HG03025 (cell line): ENCODE results near the gene ASCC2.
"Not testable (repeated sequence)": the region's sequence is repeated elsewhere in the genome, so short reads cannot be mapped to it uniquely, and the experiment has no call there.

Source experiments
- ATAC-seq: cut with Tn5 transposase; IDR thresholded peaks from one replicate; pipeline ENCODE4 v1.9.1; 2021; ENCODE audit warnings: mild to moderate bottlenecking, moderate library complexity; ENCODE audit not compliant: unreplicated experiment, low FRiP score

Gene ASCC2

DNA sequence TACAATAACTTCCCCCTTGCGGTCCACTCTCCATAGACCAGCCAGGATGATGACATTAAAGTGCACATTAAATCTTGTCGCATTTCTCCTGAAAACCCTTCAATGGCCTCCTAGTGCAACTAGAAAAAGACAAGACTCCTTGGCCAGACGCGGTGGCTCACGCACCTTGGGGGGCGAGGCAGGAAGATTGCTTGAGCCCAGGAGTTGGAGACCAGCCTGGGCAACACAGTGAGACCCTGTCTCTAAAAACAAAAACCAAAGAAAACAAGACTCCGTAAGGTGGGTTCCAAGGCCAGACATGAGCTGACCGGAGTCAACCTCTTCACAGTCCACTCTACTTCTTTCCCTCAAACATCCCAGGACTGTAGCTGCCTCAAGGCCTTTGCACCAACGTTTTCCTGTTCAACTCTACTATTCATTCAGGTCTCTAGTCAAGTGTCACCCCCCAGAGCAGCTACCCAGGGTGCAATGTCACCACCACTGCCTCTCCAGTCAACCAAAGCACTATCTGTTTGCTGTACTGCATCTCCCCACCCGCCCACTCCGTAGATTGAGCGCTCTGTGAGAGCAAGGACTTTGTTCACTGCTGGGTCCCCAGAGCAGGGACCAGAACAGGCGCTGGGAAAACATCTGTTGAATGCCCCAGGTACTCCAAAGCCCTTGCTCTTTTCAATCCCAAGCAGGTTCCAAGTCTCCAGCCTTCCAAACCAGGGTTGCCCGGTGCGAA, 72.0 kb downstream of the ASCC2 start:
- no peak for ATAC-seq

DNA sequence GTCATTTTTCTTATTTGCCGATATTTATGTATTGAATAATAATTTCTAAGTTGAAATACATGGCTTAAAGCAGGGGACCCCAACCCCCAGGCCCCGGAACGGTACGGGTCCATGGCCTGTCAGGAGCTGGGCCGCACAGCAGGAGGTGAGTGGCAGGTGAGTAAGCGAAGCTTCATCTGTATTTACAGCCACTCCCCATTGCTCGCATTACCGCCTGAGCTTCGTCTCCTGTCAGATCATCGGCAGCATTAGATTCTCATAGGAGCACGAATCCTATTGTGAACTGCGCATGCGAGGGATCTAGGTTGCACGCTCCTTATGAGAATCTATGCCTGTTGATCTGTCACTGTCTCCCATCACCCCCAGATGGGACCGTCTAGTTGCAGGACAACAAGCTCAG, 75.8 kb downstream of the ASCC2 start:
- ATAC-seq, result no peak

DNA sequence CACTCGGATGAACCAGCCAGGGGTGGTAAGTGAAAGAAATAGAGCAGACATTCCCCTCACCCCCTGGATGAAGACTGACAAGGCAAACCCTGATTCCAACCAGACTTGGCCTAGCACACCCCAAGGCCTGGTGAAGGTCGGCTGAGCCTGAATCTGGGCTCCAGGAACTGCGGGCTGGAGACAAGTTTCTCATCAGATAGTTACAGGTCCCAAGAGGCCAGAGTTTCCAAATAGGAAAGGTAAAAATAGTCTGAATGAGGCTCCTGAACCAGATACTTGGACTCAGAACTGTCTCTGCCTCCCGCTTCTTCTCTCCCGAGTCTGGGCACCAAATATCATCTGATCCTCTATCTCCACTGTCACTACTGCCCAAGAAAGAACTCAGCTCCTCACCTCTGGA, 79.1 kb downstream of the ASCC2 start:
- ATAC-seq, result no peak

DNA sequence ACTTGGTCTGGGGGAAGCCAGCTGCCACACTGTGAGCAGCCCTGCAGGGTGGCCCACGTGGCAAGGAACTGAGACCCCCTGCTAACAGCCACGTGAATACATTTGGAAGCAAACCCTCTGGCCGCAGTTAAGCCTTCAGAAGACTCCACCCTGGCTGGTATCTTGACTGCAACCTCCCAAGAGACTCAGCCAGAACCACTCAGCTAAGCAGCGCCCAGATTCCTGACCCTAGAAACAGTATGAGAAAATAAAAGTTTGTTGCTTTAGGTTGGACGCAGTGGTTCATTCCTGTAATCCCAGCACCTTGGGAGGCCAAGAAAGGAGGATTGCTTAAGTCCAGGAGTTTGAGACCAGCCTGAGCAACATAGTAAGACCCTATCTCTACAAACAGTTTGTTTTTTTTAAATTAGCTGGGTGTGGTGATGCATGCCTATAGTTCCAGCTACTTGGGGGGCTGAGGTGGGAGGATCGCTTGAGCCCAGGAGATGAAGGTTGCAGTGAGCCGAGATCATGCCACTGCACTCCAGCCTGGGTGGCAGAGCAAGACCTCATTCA, 79.9 kb downstream of the ASCC2 start:
- no peak for ATAC-seq

DNA sequence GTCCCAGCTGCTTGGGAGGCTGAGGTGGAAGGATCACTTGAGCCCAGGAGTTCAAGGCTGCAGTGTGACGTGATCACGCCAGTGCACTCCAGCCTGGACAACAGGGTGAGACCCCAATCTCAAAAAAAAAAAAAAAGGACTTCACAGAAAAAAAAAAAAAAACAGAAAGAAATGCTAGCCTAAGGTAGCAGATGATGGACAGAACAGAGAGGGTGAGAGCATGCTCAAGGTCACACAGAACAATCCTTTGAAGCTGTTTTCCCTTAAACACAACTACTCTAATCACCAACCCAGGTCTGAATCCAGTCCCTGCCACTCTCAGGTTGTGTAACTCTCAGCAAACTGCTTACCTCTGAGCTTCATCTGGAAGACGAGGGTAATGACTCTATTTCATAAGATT, 81.0 kb downstream of the ASCC2 start:
- ATAC-seq, result no peak

DNA sequence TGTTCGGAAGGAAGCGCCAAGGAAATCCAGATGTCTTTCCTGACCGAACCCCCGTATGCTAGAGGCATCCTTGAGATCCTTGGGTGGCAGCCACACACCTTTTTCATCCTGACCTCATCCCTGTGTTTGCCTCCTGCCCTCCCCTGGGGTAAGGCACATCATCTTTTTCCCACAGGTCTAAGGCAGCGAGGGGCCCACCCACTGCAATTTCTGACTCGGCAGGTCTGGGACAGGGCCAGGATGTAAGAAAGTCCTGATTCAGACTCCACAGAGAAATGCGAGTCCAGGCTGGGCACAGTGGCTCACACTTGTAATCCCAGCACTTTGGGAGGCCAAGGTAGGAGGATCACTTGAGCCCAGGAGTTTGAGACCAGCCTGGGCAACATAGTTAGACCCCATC, 81.7 kb downstream of the ASCC2 start:
- no peak for ATAC-seq

DNA sequence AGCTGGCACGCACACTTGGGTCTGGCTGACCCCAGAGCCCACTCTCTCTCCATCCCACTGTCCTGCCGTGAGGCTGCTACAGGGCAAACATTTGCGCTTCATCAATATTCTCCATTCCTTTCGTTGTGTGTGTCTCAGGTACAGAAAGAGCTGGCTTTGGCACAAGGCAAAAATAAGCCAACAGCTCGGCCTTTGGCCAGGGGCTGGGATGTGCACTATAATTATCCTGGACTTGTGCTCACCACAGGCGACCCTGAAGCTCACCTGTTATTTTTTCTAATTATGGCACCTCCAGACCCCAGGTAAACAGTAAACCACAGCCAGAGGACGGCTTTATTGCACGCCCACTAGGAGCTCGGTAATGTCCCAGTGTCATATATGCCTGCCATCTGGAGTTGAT, 82.2 kb downstream of the ASCC2 start:
- no peak for ATAC-seq

DNA sequence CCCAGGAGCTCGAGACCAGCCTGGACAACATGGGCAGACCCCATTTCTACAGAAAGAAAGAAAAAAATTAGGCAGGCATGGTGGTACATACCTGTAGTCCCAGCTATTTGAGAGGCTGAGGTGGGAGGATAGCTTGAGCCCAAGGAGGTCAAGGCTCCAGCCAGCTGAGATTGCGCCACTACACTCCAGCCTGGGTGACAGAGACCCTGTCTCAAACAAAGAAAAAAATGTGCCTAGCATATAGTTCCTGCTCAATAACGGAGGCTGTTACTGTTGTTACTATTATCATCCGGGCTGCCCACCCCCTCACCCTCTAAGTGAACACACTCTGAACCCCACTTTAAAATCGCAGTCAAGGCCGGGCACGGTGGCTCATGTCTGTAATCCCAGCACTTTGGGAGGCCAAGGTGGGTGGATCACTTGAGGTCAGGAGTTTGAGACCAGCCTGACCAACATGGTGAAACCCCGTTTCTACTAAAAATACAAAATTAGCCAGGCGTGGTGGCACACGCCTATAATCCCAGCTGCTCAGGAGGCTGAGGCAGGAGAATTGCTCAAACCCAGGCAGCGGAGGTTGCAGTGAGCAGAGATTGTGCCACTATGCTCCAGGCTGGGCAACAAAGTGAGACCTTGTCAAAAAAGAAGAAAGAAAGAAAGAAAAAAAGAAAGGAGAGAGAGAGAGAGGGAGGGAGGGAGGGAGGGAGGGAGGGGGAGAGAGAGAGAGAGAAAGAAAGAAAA, 83.2 kb downstream of the ASCC2 start:
- ATAC-seq, result not testable (repeated sequence)

DNA sequence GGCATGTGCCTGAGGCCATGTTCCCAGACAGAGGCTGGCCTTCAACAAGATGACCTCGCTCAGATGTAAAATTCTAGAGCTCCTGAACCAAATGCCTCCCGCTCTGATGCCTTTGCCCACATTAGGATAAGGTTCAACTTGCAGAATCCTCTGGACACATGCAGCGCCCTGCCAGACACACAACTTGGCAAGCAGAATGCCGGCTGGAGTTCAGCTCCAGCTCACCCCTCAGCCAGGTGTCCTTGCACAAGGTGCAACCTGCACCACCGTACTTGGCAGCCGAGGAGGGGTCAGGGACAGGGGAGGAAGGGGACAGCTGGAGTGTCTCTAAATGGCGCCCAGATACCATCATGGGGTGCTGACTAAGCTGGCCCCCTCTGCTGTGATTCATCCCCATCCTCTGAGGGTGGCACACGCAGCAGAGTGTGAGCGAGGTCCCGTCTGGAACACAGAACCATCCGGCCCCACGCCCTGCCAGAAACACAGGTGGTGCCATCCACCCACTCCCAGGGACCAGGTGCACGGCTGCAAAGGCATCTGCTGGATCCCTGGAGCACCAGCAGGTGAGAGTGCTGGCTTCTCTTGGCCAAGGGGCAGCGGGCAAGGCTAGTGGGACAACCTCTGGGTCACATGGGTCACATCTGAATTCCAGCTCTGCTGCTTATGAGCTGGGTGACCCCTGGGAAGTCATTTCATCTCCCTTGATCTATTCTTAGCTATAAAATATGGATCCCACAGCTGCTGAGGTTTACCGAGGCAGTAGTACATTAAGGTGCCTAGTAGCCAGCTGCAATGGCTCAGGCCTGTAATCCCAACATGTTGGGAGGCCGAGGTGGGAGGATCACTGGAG, 84.0 kb downstream of the ASCC2 start:
- ATAC-seq, result no peak

DNA sequence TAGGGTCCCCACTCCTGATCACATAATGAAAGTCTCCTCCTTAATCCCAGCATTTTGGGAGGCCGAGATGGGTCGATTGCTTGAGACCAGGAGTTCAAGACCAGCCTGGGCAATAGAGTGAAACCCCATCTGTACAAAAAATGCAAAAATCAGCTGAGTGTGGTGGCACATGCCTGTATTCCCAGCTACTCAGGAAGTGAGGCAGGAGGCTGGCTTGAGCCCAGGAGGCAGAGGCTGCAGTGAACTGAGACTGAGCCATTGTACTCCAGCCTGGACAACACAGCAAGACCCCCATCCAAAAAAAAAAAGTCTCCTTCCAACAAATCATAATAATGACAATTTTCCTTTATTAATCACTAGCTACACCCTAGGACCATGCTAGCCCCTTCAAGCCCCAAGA, 86.4 kb downstream of the ASCC2 start:
- no peak for ATAC-seq

DNA sequence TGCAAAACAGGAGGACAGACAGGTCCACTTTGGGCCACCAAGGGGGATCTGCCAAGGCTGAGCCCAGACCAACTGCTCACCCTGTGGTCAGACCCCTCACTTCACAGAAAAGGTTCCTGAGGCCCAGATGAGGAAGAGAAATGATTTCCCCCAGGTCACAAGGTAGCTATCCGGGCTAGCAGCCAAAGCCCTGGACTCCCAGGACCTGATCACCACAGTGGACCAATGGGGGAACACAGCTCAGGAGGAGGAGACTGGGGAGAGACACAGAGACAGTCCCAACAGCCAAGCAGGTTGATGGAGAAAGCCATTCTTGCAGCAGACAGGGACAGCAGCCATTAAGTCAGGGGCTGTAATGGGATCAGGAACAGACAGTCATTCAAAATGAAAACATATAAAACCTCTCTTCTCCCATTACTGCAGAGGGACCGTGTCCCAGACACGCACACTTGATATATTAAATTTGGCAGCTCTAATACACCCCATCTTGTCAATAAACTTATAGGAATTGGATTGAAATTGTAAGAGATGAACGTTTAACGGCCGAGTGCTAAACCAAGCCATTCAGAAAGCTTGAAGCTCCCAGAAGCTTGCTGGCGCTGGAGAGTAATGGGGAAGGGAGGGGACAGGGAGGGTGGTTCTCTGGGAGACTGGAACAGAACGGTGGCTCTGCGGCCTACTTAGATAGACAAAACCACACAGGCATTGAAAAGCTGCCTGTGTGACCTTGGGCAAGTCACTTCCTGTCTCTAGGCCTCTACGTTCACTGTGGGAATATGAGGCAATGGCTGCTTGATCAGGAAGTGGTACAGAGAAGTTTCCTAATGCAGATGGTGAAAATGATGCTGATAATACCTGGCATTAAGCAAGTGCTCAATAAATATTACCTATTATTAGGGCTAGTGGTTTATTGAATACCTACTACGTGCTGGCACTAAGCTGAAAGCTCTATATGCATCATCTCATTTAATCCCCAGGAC, 87.2 kb downstream of the ASCC2 start:
- ATAC-seq, result no peak

DNA sequence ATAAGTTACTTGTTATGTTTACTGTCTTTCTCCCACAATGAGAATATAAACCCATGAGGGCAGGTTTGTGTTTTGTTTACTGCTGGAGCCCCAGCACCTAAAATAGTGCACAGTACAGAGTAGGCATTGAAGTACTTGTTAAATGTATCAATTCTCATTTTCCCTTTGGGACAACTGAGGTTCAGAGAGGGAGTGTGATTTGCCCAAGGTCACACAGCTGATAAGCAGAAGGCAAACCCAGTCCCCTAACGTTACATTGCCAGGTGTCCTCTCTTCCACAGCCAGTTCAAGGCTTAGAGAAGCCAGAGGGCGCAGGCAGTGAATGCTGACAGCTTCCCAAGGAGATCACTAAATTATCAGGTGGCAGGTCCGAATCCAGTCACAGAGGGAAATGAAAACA, 88.0 kb downstream of the ASCC2 start:
- ATAC-seq, result no peak

DNA sequence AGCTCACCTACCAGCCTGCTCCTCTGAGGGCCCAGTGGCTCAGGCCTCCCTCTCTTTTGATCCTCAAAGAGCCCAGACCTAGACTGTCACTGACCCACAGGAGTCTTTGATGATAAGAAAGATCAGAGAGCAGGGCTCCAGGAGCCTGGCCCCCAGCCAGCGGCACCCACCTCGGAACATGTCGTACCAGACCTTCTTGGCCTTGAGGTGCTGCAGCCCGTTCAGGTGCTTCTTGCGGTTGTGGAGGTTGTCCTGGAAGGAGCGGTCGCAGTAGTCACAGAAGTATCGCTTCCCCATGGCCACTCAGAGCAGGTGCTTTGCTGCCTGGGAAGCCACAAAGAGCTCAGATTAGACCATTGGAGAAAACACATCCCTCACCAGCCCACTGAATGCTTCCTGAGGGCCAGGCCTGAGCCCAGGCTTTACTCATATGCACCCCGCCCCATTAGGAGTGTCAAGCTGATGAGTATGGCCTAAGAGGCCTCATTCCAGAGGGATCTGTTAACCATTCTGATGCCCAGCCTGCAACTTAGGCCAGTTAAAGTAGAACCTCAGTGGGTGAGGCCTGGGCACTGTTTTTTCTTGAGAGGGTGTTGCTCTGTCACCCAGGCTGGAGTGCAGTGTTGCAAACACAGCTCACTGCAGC, 89.7 kb downstream of the ASCC2 start:
- ATAC-seq, result no peak

DNA sequence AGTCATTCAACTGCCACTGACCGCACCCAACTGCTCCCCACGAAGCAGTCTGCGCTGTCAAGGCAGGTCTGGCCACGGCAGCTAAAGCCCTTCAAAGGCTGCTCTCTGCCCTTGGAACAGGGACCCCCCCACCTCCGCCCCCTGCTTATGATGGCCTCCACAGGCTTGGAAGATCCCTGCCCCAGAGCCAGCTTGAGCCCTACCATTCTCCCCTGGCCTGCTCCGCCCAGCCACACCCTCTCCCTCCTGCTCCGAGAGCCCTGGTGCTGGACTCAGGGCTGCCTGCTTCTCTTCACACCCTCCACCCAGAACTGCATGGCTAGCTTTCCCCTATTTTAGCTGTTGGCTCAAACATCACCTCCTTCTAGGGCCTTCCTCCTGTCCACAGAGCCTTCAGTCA, 90.2 kb downstream of the ASCC2 start:
- no peak for ATAC-seq

DNA sequence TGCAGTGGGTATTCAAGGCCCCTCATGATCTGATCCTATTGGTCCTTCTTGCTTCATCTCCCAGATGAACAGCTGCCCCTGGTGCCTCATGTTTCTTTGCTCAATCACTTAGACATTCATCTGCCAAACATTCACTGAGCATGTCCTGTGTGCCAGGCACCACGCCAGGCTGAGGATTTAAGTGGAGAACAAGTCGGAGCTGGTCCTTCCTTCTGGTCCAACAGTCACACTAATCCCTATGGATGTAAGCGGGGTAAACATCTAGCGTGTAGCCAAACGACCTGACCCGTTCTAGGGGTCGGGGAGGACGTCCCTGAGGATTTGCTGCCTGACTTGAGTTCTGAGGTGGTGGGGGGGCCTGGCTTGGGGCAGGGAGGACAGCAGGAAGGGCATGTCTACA, 93.2 kb downstream of the ASCC2 start:
- ATAC-seq, result no peak

DNA sequence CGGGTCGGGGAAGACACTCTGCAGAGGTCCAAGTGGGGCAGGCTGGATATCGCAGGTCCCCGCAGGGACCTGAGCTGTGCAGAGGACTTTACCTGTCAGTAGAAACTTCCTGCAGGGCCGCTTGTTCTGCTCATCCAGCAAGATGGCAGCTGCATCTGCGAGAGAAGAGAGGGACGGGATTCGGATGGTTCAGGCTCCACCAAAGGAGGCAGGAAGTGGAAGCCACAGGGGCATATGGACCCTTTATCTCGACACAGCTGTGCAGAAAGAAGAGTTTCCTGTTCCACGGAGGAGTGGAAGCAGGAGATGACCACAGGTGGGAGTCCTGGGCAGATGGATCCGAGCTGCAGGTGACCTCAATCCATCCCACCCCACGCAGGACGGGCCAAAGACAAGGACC, 95.7 kb downstream of the ASCC2 start:
- ATAC-seq, result no peak

DNA sequence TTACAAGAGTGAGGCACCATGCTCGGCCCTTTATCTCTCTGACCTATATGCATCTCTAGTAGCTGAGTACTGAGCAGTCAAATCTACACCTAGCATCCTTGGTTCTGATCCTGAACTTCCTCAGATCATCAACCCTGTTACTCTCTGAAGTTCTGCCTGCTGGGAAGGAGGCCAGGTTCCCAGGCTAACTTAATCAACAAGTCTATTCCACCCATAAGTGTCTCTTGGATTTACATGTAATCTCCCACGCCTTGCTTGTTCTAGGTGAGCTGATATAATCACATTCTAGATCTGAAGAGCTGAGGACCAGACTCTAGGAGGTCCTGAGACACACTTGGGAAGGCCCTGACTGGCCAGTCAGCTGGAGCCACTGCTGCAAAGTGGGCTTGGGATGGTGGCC, 96.1 kb downstream of the ASCC2 start:
- ATAC-seq, result no peak

DNA sequence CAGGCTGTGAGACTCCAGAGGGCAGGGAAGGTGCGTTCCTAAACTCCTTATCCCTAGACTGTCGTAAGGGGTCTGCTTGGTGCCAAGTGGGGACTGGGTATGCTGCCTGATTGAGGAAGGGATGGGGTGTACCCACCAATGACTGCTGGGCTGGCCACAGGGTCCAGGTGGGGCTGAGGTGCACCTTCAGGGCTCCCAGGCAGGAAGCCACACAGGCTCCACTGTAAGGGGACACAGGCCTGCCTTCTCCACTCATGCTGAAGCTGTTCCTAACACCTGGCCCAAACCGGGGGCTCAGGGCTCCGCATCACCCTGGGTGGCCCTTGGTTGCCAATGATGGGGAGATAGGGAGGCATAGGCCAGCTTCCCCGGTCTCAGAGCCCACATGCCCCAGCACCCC, 97.9 kb downstream of the ASCC2 start:
- no peak for ATAC-seq

DNA sequence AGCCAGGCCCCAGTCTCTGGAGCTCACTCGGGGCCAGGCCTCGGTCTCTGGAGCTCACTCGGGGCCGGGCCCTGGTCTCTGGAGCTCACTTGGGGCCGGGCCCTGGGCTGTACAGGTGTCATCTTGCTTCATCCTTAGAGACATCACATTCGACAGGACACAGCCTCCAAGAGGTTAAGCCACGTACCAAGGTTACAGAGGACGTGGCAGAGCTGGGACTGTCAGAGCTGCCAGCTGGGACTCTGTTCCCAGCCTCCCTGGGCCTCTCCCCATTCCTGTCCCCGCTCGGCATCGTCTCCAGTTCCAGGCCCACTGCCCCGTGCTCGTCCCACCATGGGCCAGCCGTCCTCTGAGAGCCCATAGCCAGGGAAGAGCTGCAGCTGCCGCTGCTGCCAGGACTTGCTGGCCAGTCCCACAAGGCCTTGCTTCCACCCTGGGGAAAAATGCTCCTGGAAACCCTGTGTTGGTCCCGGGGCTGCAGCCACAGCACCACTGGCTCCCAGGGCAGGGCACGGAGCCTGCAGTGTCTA, 98.7 kb downstream of the ASCC2 start:
- no peak for ATAC-seq
